Measurements from ENCODE around the gene FAM136A. TPM values are rescaled to one million over a fixed set of nuclear protein-coding genes. Genes with fewer than 3 reads are reported as not detected.

FAM136A gene
- total RNA-seq, 1 experiment from 2014 or later = 53.4 TPM

DNA sequence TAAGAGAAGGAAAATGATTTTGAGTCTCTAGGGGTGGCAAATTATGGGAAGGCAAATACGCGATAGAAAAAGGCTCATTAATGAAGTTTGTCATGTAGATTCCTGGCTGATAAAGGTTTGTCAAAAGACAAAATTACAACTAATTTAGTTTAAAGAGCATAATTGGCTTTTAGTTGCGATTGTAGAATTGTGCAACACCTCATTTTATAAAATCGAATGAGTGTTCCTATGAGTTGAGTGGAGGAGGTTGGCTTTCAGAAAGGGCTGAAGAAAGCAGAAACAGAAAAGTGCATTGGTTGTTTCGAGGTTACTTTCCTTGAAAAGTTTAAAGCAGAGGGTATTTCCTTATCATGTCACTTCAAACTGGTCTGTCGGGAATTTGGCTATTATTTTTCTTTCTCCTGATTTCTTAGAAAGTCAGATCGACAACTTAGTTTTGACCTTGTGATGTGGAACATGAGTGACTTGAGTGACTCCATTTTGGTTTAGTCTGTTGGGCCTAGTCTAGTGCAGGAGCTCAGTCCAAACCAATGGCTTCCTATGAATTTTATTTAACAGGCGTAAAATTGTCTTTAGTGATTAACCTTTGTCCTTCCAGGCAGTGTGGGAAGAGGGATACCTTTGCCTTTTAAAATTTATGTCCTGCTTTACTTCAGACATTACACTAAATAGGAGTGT is 46.1 kb downstream of the FAM136A start:
- intact Hi-C loops (cut with micrococcal nuclease; ENCODE audit: unreplicated experiment) = no loop called here
- Histone ChIP-seq H3K36me3 (ENCODE audit: control insufficient read depth, insufficient read depth, low read length) (no peaks in the 10 kb centered on the region), H3K27ac (ENCODE audit: low read length) (no peak overlapping the region), H3K27me3 (ENCODE audit: control insufficient read depth, insufficient read depth, low read length) (no peaks in the 10 kb centered on the region), H3K4me3 (ENCODE audit: low read depth in 2 of 2, low read length in 2 of 2) (no peak overlapping the region), H3K9me3 (ENCODE audit: control insufficient read depth, insufficient read depth, low read depth, low read length) (no peaks in the 10 kb centered on the region), H3K4me1 (ENCODE audit: control insufficient read depth, insufficient read depth, low read length) (0 out of 2 replicates have a peak, but pooled peaks cover 5% of the 10 kb centered on the region)
- DNase-seq (ENCODE audit: low read depth, low spot score) (no peak), ATAC-seq (no peak)
- ChIA-PET POLR2A (no interaction called here), CTCF (no interaction called here)
- in situ Hi-C loops (cut with HindIII; ENCODE audit: low pct_unique_long_range_greater_than_20kb, low sequenced_read_pairs) = no loop called here
- TF ChIP-seq, protein P1, sequence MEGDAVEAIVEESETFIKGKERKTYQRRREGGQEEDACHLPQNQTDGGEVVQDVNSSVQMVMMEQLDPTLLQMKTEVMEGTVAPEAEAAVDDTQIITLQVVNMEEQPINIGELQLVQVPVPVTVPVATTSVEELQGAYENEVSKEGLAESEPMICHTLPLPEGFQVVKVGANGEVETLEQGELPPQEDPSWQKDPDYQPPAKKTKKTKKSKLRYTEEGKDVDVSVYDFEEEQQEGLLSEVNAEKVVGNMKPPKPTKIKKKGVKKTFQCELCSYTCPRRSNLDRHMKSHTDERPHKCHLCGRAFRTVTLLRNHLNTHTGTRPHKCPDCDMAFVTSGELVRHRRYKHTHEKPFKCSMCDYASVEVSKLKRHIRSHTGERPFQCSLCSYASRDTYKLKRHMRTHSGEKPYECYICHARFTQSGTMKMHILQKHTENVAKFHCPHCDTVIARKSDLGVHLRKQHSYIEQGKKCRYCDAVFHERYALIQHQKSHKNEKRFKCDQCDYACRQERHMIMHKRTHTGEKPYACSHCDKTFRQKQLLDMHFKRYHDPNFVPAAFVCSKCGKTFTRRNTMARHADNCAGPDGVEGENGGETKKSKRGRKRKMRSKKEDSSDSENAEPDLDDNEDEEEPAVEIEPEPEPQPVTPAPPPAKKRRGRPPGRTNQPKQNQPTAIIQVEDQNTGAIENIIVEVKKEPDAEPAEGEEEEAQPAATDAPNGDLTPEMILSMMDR (IDR thresholded peaks at IDR 0.05) = no peak
- TF ChIP-seq, protein P2, sequence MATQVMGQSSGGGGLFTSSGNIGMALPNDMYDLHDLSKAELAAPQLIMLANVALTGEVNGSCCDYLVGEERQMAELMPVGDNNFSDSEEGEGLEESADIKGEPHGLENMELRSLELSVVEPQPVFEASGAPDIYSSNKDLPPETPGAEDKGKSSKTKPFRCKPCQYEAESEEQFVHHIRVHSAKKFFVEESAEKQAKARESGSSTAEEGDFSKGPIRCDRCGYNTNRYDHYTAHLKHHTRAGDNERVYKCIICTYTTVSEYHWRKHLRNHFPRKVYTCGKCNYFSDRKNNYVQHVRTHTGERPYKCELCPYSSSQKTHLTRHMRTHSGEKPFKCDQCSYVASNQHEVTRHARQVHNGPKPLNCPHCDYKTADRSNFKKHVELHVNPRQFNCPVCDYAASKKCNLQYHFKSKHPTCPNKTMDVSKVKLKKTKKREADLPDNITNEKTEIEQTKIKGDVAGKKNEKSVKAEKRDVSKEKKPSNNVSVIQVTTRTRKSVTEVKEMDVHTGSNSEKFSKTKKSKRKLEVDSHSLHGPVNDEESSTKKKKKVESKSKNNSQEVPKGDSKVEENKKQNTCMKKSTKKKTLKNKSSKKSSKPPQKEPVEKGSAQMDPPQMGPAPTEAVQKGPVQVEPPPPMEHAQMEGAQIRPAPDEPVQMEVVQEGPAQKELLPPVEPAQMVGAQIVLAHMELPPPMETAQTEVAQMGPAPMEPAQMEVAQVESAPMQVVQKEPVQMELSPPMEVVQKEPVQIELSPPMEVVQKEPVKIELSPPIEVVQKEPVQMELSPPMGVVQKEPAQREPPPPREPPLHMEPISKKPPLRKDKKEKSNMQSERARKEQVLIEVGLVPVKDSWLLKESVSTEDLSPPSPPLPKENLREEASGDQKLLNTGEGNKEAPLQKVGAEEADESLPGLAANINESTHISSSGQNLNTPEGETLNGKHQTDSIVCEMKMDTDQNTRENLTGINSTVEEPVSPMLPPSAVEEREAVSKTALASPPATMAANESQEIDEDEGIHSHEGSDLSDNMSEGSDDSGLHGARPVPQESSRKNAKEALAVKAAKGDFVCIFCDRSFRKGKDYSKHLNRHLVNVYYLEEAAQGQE (IDR thresholded peaks at IDR 0.05; ENCODE audit: insufficient read depth in 1 of 2, low read depth in 2 of 2, low read length in 1 of 2) = no peak
- TF ChIP-seq TCF7L2 (IDR thresholded peaks at IDR 0.05; ENCODE audit: low read depth, low read length) (no peak), SIN3A (IDR thresholded peaks at IDR 0.05; ENCODE audit: borderline replicate concordance, insufficient read depth, low read depth, low read length) (no peak), POLR2AphosphoS5 (IDR thresholded peaks at IDR 0.05; ENCODE audit: low read depth, low read length) (no peak)
- BruUV-seq (replicated peaks) = TSS peak; percentile 74

DNA sequence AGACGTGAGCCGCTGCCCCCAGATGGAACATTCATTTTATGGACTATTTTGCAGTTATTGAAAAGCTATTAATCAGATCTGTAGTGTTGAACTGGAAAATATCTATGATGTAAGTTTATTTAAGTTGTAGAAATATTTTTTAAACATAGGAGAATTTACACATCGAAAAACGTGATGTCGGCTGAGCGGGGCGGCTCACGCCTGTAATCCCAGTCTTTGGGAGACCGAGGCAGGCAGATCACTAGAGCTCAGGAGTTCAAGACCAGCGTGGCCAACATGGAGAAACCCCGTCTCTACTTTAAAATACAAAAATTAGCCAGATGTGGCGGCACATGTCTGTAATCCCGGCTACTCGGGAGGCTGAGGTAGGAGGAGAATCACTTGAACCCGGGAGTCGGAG is 51.4 kb downstream of the FAM136A start:
- in situ Hi-C loops (cut with HindIII; ENCODE audit: low pct_unique_long_range_greater_than_20kb, low sequenced_read_pairs) = no loop called here

More for the DNA sequence above, 51.4 kb downstream of the FAM136A start:
- CTCF ChIA-PET = no interaction called here
- ATAC-seq = no peak
- no peak for DNase-seq (ENCODE audit: low read depth, low spot score)
- BruUV-seq (replicated peaks) = no TSS peak
- H3K9me3 ChIP-seq (ENCODE audit: control insufficient read depth, insufficient read depth, low read depth, low read length) = no peaks in the 10 kb centered on the region
- H3K4me3 ChIP-seq (ENCODE audit: low read depth in 2 of 2, low read length in 2 of 2) = no peak overlapping the region
- no peak for TF ChIP-seq TCF7L2 (IDR thresholded peaks at IDR 0.05; ENCODE audit: low read depth, low read length)
- TF ChIP-seq, protein P1 (IDR thresholded peaks at IDR 0.05) = no peak
- TF ChIP-seq SIN3A (IDR thresholded peaks at IDR 0.05; ENCODE audit: borderline replicate concordance, insufficient read depth, low read depth, low read length) = no peak
- TF ChIP-seq POLR2AphosphoS5 (IDR thresholded peaks at IDR 0.05; ENCODE audit: low read depth, low read length) = no peak
- TF ChIP-seq, protein P2 (IDR thresholded peaks at IDR 0.05; ENCODE audit: insufficient read depth in 1 of 2, low read depth in 2 of 2, low read length in 1 of 2) = no peak
- H3K27ac ChIP-seq (ENCODE audit: low read length) = no peak overlapping the region
- intact Hi-C loops (cut with micrococcal nuclease; ENCODE audit: unreplicated experiment) = no loop called here
- H3K27me3 ChIP-seq (ENCODE audit: control insufficient read depth, insufficient read depth, low read length) = no peaks in the 10 kb centered on the region
- H3K36me3 ChIP-seq (ENCODE audit: control insufficient read depth, insufficient read depth, low read length) = peaks cover 10% of the 10 kb centered on the region; the same call in 1 of the 2 replicates
- H3K4me1 ChIP-seq (ENCODE audit: control insufficient read depth, insufficient read depth, low read length) = peaks cover 4% of the 10 kb centered on the region; the same call in 1 of the 2 replicates
- POLR2A ChIA-PET = no interaction called here

All from Panc1 (cell line).